HG03108 (cell line): ENCODE data around the gene COMMD4.

Source experiments
- ATAC-seq: cut with Tn5 transposase; IDR thresholded peaks from one replicate; pipeline ENCODE4 v1.9.1; 2021; ENCODE audit warnings: moderate library complexity; ENCODE audit not compliant: unreplicated experiment

The COMMD4 gene

GRCh38 chr15:75355369-75355768 is 19.5 kb downstream of the COMMD4 start:
- no peak for ATAC-seq

DNA sequence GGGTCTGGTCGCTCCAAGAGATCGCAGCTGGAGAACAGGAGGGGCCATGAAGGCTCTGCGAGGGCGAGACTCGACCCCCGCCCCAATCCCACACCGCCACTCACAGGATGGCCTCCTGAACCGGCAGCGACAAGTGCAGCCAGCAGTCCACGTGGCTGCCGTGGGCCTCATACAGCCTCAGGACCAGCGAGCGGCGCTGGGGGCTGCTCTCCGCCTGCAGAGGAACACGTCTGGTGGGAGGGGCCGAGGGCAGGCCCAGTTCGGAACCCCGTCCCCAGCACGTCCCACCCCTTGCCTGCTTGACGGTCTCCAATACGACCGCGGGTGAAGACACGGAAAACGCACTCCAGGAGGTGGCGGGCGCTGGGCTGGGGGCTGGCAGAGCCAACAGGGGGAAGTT is 20.1 kb downstream of the COMMD4 start:
- no peak for ATAC-seq

GRCh38 chr15:75356517-75356916 is 20.7 kb downstream of the COMMD4 start:
- no peak for ATAC-seq

- ATAC-seq, result no peak
Measured at GRCh38 chr15:75357976-75358673, 22.3 kb downstream of the COMMD4 start.

DNA sequence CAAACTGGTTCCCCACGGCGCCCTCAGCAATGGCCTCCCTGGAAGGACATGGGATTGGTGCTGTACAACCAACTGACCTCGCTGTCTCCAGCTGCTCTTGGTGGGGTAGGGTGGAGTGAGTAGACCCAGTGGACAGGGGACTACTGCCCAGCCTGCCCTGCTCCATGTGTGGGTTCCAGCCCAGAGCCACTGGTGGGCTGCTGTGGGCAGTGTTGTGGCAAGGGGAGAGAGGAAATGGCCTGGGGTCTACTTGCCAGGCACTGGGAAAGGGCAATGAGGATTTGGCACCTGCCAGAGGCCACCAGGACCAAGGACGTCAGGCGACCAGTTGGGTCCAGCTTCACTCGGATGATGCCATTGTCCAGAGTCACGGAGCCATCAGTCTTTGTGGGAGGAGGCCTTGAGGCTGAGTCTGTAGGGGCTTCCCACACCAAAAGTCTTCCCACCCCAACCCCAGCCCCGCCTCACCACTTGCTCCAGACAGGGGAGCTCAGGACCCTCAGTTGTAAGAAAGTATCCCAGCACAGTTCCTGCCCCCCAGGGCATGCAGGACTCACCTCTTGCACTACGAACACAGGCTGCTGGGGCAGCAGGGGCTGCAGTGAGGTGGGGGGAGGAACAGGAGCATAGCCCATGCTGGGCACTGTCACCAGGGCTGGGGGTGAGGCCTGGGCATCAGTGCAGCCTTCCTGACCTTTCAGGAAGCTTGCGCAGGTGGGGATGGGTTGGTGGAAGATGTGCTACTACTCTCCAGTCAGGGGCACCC is 23.1 kb downstream of the COMMD4 start:
- no peak for ATAC-seq

DNA sequence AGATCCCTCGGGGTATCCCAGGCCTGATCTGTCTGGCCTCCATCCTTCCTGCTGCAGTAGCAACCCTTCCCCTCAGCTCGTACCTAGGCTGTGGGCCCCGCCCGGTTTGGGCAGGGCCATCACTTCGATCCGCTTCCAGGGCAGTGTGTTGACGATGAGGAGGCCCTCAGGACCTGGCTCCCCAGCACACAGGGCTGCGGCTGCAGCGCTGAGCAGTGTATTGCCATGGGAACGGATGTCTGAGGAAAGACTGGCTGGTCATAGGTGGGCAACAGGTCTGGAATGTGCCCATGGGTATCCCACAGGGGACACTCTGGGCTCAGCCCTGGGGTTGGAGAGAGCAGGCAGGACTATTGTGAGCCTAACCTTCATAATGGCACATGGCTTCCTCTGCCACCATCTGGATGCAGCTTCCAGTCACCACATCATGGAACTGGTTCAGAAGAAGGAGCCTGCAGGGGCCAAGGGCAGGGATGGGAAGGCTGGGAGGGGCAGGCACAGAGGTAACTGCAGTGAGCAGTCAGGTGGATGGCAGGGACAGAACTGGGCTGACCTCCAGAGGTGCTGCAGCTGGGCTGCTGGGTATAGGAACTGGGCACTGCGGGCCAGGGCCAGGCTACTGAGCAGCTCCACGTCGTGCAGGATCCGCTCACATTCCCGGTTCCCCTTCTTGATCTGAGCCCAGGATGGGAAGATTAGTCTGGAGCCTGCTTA is 23.8 kb downstream of the COMMD4 start:
- ATAC-seq, result no peak

- no peak for ATAC-seq
Measured at GRCh38 chr15:75360391-75360790, 24.5 kb downstream of the COMMD4 start.

GRCh38 chr15:75360856-75361255 is 25.0 kb downstream of the COMMD4 start:
- no peak for ATAC-seq

DNA sequence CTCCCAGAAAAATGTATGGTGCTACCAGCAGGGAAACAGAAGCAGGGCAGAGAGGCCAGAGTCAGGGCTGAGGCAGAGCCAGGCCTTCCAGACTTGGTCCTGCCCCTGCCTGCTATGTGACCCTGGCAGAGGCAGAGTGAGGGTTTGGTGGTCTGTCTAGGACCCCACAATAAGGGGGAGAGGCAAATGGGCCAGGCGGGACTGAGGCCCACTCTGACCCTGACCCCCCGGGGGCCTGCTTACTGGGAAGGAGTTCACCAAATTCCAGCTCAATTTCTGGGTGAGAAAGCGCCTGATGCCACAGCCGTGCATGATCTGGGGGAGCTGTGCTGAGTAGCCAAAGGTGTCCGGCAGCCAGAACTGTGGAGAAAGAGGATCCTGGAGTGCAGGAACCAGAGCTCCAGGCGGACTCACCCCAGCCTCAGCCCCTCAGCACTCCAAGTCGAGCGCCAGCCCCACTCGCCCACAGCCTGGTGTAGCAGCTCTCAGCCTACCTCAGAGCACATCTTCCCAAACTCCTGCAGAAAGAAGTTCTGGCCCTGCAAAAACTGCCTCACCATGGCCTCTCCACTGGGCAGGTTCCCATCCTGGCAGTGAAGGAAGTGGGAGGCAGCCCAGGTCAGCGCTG is 25.6 kb downstream of the COMMD4 start:
- no peak for ATAC-seq

DNA sequence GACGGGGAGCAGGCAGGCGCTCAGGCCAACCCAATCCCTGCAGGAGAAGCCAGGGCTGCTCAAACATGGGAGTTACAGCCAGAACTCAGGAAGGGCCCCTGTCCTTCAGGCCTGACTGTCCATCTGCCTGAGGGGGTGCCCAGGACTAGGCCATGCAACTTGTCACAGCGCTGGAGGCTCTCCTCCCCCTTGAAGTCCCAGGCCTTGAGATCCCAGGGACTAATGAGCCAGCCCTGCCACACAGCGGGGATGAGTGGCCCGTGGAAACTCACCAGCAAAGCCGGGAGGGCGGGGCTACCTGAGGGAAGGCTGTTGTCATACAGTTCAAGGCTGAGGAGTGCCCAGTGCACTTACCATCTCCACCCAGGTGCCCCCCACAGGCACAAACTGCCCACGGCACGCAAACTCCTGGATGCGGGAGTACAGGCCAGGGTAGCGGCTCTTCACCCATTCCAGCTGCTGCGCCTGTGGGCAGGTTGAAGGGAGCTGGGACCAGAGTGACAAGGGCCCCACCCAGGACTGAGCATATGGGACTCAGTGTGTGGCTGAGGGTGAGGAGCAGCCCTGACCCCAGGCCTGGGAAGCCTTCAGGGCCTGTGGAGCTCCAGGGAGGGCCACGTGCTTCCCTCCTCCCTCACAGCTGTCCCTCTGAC is 26.3 kb downstream of the COMMD4 start:
- no peak for ATAC-seq

DNA sequence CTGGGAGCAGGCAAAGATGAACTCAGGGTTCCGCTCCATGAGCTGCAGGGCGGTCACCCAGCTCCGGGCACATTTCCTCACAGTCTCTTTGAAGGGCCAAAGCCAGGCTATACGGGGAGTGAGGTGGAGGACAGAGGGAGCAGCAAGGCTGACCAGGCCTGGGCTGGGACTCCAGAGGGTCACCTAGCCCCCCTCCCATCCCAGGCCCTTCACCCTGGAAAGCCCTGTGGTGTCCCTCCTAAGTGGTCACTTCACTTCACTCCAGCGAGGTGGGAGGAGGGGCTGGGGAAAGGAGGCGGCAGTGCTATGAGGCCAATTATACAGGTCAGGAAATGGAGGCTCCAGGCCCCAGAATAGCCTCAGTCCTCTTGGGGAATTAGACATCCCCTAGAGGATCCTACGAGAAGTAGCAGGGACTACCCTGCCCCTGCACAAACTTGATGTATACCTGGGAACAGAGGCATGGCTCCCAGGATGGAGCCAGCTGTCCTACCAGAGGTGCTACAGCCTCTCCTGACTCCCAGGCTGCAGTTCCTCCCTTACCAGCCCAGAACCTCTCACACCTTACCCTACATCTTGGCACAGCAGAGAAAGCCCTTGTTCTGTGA is 26.9 kb downstream of the COMMD4 start:
- no peak for ATAC-seq

DNA sequence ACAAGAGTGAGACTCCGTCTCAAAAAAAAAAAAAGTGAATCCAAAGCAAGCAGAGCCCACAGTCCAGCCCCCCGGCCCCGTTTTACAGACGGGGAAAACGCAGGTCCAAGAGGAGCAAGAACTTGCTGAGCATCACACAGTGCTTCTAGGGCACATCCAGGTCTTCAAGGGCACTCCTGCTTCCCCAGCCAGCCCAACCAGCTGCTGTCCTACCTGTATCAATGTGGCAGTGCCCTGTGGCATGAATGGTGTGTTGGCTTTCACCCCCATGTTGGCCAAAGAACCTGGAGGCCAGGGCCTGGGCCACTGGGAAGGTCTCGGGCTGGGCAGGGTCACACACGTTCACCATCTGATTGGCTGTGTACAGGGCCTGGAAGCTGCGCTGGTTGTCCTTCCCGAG is 27.9 kb downstream of the COMMD4 start:
- no peak for ATAC-seq

DNA sequence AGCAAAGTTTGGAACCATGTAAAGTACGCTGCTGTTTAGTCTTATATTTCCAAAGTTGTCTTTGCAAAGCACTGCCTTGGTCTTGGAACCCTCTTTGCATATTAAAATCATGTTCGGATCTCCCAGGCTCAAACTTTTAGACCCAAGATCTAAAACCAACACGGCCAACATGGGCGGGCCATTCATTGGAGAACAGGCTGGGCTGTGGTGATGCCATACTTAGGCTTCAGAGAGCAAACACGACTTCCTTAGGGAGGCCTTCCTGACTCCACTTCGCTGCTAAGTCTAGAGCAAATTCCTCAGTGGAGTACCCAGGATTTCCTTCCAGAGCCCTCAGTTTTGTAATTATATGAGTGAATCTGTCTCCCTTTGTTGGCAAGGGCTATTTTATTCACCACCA is 29.0 kb downstream of the COMMD4 start:
- ATAC-seq, result no peak

GRCh38 chr15:75366163-75366562 is 30.3 kb downstream of the COMMD4 start:
- ATAC-seq, result no peak

GRCh38 chr15:75367006-75367405 is 31.1 kb downstream of the COMMD4 start:
- ATAC-seq, result no peak

DNA sequence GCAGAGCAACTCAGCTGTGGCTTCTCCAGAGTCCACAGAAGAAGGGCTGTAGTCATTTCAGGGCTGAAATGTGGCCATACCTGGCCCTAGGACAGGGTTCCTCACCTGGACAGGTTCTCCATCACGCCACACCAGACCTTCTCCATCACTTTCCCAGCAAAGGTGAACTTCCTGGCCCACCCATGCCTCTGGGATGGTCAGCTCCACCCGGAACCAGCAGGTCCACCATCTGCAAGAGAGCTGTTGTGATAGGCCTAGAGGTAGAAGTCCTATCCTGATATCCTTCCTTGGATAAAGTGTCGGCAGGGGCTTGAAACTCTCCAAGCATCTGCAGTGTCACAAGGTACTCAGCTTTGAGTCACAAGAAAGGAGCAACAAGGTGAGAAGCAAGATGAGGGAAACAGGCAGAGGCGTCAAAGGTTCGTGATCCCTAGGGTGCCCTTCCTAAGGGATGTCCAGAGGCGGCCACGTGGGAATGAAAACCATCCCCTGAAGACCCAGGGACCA is 31.6 kb downstream of the COMMD4 start:
- ATAC-seq, result no peak

GRCh38 chr15:75367913-75368688 is 32.2 kb downstream of the COMMD4 start, which contains the start of gene MAN2C1:
MAN2C1 (minus strand) TSS chr15:75368607; CDS start chr15:75368583, 24 bp downstream.
- peak; percentile 87 for ATAC-seq

GRCh38 chr15:75368689-75369239 is 32.9 kb downstream of the COMMD4 start:
- no peak for ATAC-seq
